Measurements from ENCODE around the gene ARID3A. TPM values are rescaled to one million over a fixed set of nuclear protein-coding genes. Genes with fewer than 3 reads are reported as not detected.

Gene ARID3A
- total RNA-seq, 2 experiments from 2014 or later: 9.9 to 21.6 TPM

- peaks cover 50% of the 10 kb centered on the region for H3K4me1 ChIP-seq (ENCODE audit: insufficient read depth, low read length, poor library complexity, severe bottlenecking)
- no peak for DNase-seq (ENCODE audit: low spot score)
- H3K4me2 ChIP-seq (ENCODE audit: low read length): peak overlapping the region; percentile 67
- ChIA-PET CTCF (ENCODE audit: unreplicated experiment) (no interaction called here), POLR2A (no interaction called here)
- no peak overlapping the region for H2AFZ ChIP-seq (ENCODE audit: low read length)
- BruUV-seq (replicated peaks): no TSS peak
- TF ChIP-seq CTCF (conservative IDR thresholded peaks at IDR 0.05; ENCODE audit: low read length) (no peak), EZH2phosphoT487 (IDR thresholded peaks at IDR 0.05; ENCODE audit: borderline replicate concordance, low read depth, low read length) (no peak)
- no peaks in the 10 kb centered on the region for H4K20me1 ChIP-seq (ENCODE audit: insufficient read depth, low read length)
- no peaks in the 10 kb centered on the region for H3K79me2 ChIP-seq (ENCODE audit: insufficient read depth, low read depth, low read length)
- no peaks in the 10 kb centered on the region for H3K36me3 ChIP-seq (ENCODE audit: insufficient read depth, low read length)
- no peak overlapping the region for H3K27ac ChIP-seq (ENCODE audit: low read depth, low read length, poor library complexity, severe bottlenecking)
- intact Hi-C loops (cut with micrococcal nuclease; ENCODE audit: unreplicated experiment): no loop called here
- no peak overlapping the region for H3K4me3 ChIP-seq (ENCODE audit: low read depth, low read length, poor library complexity, severe bottlenecking)
- H3K9me3 ChIP-seq (ENCODE audit: low read length): no peaks in the 10 kb centered on the region
- H3K9me2 ChIP-seq (ENCODE audit: insufficient read depth, low read length): no peaks in the 10 kb centered on the region
Measured at GRCh38 chr19:952049-952679, 26.3 kb downstream of the ARID3A start.

GRCh38 chr19:952680-953444 is 27.0 kb downstream of the ARID3A start:
- CTCF ChIA-PET (ENCODE audit: unreplicated experiment): no interaction called here
- peak overlapping the region; percentile 43; the same call in 1 of the 2 replicates for H2AFZ ChIP-seq (ENCODE audit: low read length)
- POLR2A ChIA-PET: no interaction called here
- no peaks in the 10 kb centered on the region for H3K9me2 ChIP-seq (ENCODE audit: insufficient read depth, low read length)
- no peaks in the 10 kb centered on the region for H3K9me3 ChIP-seq (ENCODE audit: low read length)
- peak overlapping the region; percentile 67 for H3K4me2 ChIP-seq (ENCODE audit: low read length)
- BruUV-seq (replicated peaks): no TSS peak
- H3K36me3 ChIP-seq (ENCODE audit: insufficient read depth, low read length): no peaks in the 10 kb centered on the region
- DNase-seq (ENCODE audit: low spot score): peak; percentile 24
- no peaks in the 10 kb centered on the region for H4K20me1 ChIP-seq (ENCODE audit: insufficient read depth, low read length)
- TF ChIP-seq CTCF (conservative IDR thresholded peaks at IDR 0.05; ENCODE audit: low read length) (no peak), EZH2phosphoT487 (IDR thresholded peaks at IDR 0.05; ENCODE audit: borderline replicate concordance, low read depth, low read length) (no peak)
- H3K4me3 ChIP-seq (ENCODE audit: low read depth, low read length, poor library complexity, severe bottlenecking): peak overlapping the region; percentile 44
- intact Hi-C loops (cut with micrococcal nuclease; ENCODE audit: unreplicated experiment): no loop called here
- peaks cover 43% of the 10 kb centered on the region for H3K4me1 ChIP-seq (ENCODE audit: insufficient read depth, low read length, poor library complexity, severe bottlenecking)
- no peaks in the 10 kb centered on the region for H3K79me2 ChIP-seq (ENCODE audit: insufficient read depth, low read depth, low read length)
- H3K27ac ChIP-seq (ENCODE audit: low read depth, low read length, poor library complexity, severe bottlenecking): no peak overlapping the region
